ENCODE data around the gene SERINC4.

SERINC4 gene

DNA sequence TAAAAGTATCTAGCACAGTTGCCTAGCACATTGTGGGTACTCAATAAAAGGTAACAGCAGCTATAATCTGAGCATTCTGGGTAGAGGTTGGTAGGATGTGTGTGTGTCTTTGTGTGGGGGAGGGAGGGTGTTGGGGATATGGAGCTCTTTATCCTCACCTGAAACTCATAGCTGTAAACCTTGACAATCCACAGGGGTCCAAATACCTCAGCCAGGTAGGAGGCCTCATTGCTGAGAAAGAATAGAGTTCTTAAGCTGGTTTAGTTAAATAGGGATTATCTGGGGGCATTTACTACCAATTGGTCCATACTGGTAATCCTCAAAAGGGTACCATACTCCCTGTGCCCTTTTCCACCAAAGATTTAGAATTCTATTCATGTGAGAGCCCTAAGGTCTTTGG lies 4.0 kb downstream of the SERINC4 start:
- no peak for DNase-seq

DNA sequence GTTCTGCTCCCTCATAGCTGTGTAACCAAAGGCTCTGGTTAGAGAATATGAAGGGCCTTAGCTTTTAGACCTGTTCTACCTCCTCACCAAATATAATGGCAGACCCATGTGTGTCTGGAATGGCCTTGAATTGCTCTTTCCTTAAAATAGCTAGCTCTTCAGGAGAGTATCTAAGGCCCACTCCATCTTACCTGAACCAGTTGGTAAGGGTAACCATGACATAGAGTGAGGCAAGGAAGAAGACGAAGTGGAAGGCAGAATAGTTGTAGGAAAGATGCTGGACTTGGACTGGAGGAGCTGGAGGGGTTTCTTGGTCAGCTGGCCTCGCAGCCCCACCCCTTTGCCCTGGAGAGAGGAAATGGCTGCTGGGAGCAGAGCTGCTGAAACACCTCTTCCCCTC lies 4.8 kb downstream of the SERINC4 start:
- no peak for DNase-seq

DNA sequence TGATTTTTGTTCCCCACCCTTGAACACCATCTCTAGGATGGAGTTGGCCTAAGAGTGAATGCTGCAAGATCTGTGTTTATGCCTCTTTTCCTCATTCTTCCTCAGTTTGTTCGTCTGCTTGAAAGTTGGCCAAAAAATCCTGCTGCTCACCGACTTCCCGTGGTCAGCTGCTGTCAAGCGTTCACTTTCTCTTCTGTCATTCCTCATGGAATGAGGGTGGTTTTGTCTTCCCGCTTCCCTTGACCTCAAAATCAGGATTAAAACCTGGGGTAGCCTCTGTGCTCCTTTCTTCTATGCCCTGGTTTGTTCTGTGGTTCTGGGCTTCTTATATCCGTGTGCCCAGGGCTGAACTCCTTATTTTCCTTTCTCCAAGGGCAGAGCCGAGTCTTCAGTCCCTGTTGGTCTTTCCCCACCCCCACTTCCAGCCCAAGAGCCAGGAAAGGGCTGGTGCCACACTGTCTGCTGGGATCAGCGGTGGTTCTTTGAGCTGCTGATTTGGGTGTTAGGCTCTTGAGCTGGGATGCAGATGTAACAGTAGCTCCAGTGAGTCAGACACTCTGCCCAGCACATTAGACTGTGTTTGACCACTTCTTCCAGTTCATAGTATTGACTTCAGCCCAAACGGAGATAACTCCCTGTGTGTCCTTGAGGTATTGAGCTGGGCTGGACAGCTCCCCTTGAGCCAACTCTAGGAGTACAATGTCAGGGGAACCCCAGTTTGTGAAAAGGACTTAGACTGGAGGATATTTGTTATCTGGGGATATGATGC lies 5.6 kb downstream of the SERINC4 start:
- DNase-seq: no peak

DNA sequence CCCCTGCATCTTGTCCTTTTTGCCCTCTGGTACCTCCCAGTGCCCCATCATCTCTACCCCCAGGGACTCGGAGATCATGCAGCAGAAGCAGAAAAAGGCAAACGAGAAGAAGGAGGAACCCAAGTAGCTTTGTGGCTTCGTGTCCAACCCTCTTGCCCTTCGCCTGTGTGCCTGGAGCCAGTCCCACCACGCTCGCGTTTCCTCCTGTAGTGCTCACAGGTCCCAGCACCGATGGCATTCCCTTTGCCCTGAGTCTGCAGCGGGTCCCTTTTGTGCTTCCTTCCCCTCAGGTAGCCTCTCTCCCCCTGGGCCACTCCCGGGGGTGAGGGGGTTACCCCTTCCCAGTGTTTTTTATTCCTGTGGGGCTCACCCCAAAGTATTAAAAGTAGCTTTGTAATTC lies 6.4 kb downstream of the SERINC4 start:
- no peak for DNase-seq

DNA sequence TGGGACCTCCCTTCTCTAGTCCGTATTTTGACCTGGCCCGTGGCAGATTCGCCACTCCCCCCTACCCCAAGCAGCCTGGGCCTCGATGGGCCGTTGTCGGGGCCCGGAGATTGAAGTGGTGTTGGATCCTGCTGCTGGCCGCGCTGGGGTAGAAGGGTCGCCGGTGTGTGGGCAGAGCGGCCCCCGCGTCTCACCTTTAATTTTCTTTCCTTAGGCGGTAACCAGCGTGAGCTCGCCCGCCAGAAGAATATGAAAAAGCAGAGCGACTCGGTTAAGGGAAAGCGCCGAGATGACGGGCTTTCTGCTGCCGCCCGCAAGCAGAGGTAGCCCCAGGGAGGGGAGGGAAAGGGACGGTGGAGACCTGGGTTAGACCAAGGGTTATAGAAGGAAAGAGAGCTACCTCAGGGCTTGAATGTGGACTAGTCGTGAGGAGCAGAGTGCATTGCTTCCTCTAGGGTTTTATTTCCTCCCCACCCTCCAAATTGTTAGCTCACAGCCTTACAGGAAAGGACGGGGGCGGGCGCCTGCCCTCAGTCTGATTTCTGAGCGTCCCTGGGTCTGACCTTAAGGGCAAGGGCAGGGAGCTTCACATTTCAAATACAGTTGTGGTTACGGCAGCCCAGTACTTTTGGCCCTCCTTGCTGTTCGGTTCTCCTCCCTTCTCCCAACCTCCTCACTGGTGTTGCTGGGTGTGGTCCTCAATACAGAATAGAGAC lies 7.1 kb downstream of the SERINC4 start:
- peak; percentile 70 for DNase-seq

DNA sequence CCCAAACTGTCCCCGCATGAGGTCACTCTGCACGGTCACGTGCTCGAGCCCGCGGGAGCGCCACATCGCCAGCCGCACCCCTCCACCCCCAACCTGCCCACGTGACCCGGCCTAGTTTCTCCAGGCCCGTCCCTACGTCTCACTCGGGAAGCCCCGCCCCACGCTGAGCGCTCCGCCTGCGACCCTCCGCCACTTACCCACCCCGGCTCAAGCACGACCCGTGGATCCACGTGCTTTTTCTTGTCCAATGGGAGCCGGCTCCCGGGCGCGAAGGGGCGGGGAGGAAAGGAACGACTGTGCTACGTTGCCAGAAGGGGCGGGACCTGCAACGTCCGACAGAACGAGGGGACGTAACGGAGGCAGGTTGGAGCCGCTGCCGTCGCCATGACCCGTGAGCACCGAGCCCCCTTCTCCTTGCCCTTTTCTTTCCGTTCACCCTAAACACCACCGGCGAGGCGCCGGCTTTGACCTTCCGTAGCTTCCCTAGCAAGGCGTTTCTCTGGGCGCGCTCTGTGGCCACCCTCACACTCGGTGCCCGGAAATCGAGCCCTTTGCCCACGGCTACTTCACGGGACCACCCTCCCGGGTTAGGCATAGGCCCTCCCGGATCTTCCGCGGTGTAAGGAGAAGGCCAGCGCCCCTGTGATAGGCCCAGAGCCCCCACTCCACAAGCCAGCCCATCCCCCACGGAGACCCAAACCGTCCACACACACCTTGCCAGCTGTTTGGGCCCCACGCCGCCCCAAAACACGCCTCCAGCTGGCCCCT lies 7.8 kb downstream of the SERINC4 start, which contains the start of gene SERF2:
Gene SERF2, plus strand, starts transcription at position 328 of the 768 bp plus-strand sequence. Its CDS starts 57 bp downstream, at position 385.
- DNase-seq: peak; percentile 100

DNA sequence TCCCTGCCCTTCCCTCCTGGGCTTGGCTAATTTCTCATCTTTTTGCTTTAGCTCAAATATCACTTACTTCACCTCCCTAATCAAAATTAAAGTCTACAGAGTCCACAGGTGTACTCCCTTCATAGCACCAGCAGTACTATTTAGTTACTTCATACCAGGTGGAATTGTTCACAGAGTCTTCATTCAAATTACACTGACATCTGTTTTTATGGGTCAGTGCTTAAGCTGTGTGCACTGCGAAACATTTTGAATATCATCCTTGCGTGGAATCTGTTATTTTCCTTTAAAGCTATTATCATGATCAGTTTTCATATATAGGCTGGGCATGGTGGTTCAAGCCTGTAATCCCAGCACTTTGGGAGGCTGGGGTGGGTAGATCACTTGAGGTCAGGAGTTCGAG lies 10.6 kb downstream of the SERINC4 start:
- no peak for DNase-seq

DNA sequence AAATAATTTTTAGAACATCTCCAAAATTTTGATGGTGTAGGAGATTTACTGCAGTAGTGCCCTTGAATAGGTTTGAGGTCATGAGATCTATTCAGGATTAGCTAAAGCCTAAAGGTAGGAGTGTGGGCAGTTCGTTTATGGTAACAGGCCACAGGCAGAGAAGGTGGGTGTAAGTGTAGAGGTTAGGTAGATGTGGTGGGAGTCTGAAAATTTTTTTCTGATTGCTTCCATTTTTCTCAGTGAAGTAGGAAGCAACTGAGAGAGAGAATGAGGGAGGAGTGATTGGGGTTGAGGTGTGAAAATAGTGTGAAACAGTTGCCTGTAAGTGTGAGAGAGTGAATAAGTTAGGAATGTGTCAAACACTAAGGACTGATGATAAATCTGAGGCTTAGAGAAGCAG lies 21.0 kb downstream of the SERINC4 start:
- DNase-seq: no peak

DNA sequence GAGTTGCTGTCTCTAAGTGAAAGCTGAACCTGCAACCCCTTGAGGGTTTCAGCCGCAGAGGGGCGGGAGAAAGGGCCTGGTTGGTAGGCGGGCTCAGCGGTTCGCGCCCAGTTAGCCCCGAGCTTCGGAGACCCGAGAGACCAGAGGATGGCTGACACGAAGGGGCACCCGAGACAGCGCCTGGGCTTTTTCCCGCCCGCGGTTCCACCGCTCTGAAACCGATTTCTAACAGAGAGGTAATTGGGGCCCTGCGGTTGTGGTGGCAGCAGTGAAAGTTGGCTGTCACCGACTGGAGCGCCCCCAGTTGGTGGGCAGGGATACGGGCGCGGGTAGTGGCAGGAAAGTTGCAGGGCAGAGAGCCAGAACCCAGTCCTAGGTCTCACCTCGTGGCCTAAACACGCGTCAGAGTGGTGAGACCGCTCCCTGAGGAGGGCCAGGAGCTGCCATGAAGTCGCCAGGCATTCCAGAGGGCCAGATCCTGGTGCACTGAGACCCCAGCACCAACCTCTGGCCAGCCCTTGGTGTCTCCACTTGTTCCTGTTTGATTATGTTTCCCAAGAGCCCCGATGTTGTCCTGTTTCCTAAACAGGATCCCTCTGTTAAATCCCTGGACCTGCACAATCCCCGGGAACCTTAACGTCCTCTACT lies 22.6 kb downstream of the SERINC4 start:
- DNase-seq: peak; percentile 93

DNA sequence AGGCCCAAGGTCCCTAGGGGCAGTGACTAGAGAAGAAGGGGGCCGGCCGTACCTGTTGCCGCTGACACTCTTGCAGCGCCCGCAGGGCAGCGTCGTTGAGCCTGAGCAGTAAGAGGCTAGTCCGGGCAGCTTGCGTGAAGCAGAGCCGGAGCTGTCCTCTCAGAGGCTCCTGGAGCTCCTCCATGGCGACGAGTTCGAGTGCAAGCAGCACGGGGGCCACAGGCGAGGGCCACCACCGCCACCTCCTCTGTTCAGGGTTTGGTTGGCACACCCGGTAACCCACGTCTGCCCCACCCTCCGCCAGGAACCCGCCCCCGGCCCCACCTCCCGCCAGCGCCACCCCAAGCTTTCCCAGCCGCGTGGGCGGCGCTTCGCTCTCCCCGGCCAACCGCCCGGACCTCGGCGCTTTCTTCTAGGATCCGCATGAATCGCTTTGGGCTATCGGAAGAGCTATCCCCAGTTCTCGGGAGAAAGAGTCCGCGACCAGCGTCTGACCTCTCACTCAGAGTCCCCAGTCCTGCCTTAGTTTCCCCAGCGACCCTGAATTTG lies 23.2 kb downstream of the SERINC4 start, which contains the start of gene ELL3:
Gene ELL3, minus strand, starts transcription at position 249 of the 549 bp plus-strand sequence. Its CDS starts 65 bp downstream, at position 184.
- DNase-seq: no peak

DNA sequence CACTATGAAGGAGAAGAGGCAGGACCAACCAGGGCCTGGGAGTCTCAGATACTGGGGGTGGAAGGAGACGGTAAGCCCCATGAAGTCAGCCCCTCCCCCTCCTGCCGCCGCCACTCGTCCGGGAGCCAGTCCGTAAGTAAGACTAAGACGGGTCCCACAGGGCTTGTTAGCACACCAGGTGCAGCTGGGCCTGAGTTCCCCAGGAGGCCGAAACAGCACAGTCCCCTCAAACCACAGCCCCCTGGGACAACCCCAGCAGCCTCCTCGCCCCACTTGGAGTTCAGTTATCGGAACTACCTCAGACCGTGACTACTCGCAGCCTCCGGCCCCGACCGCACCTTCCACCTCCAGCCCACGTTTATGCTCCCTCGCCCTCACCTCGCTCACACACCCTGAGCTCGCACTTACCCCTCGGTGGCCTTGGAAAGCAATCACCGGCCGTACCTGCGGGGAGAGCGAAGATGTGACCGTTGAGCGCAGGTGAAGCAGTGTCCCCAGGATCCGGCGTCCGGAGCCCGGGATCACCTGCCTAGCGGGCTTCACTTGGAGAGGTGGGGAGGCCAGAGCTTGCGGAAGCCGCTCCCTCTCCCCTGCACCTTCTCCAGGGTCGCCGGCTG lies 23.8 kb downstream of the SERINC4 start:
- peak; percentile 69 for DNase-seq

DNA sequence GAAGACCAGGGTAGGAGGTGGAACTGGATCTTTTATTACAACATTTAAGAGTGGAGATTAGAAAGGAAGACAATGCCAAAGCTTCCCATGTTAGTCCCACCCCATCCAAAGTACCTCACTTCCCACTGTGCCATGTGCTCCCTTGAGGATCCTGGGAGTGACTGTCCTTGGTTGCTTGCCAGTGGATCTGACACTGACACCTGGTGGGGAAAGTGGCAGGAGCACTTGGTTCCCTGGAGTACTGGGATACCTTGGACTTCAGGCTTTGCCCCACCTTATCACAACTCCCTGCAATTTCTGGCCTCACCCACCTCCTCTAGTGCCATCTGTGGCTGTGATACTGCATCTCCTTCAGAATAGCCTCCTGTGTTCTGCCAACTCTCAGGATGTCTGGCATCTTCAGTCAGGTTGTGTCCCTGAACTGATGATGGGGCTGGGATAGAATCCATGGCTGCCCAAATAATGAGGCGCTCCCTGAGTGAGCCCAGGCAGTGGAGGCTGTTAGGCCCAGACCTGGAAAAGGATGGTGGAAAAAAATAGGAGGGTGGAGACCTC lies 24.5 kb downstream of the SERINC4 start:
- DNase-seq: peak; percentile 59

DNA sequence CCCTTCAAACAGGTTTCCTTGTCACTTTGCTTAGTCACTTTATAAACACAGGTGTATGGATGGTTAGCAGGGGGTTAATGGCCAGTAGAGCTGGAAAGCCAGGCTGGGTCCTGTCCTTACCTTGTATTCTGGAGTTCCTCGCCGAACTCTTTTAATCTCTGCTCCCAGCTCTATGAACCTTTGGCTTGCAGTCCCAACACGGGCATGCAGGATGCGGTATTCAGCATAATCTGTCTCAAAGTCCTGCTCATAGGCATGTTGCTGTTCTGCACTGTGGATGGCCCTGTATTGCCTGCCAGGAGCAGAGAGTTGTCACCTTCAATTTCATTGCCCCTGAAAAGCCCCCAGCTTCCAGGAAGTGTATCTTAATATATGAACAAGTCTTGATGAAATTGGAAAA lies 26.0 kb downstream of the SERINC4 start:
- peak; percentile 56 for DNase-seq

DNA sequence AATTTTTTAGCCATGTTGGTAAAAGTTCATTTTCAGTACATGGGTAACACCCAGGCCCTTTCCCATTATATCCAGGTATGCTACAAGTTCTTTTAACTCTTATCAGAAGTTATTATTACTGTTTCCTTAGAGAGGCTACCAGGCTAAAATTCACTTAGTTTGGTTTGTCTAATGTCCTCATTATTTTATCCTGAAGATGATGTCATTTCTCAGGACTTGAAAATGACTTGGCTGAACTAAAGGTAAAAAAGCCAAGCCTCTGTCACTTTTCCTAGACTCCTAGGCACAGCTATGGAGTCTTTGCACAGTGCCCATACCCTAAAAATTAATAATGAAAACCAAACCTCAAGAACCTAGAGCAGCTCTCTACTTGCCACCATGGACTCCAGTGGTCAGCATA lies 27.4 kb downstream of the SERINC4 start:
- DNase-seq: no peak

DNA sequence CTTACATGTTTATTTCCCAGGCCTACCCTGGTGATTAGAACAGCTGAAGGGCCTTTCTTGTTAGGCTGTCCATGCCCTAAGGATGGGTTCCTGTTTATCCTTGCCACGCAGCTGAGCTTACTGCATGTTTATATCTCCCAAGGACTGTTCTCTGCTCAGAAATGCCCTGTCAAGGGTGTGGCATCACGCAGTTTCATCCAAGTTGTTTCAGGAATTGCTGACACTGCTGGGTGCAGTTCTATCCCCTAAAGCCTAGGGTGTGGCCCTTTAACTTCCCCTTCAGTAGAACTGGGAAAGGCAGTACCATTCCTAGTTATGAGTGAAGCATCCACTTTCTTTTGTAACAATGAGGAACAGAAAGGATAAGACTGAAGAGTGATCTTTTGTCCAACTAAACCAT lies 28.2 kb downstream of the SERINC4 start:
- peak; percentile 47 for DNase-seq

DNA sequence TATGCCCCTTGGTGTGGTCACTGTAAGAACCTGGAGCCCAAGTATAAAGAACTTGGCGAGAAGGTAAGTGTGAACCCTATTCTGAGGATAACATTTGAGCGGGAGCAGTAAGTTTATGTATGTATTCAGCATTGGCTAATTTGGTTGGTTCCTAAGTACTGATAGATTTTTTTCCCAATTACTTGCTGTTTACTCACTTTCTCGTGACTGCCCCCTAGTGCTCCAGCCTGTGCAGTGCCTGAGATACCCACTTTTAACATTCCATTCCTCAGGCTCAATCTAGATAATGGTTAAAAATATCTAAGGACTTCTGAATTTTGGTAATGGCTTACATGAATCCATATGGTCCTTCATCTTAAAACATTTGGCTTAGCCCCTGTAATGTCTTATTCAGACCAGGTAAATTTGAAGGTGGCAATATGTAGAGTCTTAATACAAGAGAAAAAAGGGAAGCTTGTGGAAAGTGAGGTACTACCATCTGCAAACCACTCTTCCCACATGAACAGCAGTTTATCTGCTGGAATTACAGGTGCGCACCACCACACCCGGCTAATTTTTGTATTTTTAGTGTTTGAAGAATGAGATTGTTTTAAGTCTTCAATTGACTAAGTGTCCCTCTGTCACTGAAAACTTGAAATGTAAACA lies 30.3 kb downstream of the SERINC4 start:
- peak; percentile 73 for DNase-seq

DNA sequence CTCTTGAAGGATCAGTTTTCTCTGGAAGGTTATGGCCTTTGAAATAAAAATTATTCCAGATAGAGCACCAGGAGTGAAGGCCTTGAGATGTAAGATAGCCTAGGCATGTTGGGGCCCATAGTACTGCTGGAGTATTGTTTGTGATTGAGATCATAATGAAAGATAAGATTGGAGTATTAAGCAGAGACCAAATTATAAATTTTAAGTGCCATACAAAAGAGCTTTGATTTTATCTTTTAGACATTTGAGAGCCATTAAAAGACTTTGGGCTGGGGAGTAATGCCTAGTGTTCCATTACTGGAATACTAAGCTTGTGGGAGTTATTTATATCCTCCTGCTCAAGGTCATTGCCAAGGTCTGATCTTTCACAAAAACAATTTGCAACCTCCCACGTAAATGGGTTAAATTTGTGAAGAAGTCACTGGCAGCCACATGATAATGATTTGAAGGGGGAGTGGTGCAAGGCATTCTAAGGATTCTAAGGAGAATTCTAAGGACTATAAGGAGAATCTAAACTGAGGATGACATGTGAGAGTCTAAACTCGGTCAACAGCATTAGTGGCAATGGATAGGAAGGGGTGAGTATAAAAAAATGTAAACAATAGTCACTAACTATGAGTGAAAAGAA lies 36.1 kb downstream of the SERINC4 start:
- DNase-seq: no peak

DNA sequence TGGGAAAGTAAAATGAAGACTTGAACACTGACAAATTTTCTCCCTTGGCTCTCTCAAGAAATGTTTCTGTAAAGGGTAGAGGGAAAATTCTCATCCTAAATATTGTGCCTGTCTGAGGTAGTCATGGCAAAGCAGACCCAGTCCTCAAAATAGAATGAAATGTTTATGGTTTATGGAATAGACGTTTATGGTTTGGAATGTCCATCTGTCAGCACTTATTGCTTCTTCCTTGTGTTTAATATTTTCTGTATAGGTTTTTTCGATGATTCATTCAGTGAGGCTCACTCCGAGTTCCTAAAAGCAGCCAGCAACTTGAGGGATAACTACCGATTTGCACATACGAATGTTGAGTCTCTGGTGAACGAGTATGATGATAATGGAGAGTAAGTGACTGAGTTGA lies 37.2 kb downstream of the SERINC4 start:
- no peak for DNase-seq

DNA sequence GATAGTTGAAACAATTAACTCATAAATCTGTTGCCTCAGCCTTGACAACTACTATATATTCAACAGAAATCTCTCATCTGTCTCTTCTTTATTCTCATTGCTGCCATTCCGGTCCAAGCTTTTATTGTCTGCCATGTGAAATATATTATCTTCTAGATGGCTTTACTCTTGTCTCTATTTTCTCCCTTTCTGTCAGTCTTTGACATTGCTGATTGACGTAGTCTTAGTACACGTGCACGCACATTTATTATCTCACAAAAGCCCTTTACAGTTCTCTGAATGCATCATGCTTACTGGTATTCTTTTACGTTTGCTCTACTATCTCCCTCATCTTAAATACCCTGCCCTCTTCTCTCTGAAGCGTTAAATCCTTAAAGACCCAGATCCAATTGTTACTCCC lies 48.1 kb downstream of the SERINC4 start:
- no peak for DNase-seq

DNA sequence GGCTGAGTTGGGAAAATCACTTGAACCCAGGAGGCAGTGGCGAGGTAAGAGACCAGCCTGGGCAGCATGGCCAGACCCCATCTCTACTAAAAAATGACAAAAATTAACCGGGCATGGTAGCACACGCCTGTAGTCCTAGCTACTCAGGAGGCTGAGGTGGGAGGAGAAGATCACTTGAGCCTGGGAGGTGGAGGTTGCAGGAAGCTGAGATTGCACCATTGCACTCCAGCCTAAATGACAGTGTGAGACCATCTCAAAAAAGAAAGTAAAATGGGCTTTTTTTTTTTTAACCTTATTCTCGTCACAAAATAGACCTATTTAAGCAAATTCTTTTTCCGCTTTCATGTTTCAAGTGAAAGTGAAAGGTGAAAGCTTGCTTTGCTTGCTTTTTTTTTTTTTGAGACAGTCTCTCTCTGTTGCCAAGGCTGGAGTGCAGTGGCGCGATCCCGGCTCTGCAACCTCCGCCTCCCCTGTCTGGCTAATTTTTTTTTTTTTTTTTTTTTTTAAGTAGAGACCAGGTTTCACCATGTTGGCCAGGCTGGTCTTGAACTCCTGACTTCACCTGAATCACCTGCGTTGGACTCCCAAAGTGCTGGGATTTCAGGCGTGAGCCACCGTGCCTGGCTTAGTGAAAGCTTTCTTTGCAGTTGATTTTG lies 50.2 kb downstream of the SERINC4 start:
- DNase-seq: peak; percentile 62
